Keratinocyte (primary cell): ENCODE data around the gene FNDC3B.

Source experiments
- CTCF ChIP-seq, 3 experiments: IDR thresholded peaks in 1 of 3; conservative IDR thresholded peaks in 1 of 3; optimal IDR thresholded peaks in 1 of 3; 2 replicates in 2 of 3; 3 replicates in 1 of 3; pipeline versions ENCODE3 to v1.5.1; 2011; ENCODE audit warnings: low read length in 3 of 3, mild to moderate bottlenecking in 3 of 3, moderate library complexity in 2 of 3, control low read depth in 1 of 3, inconsistent platforms in 1 of 3; ENCODE audit not compliant: insufficient read depth in 2 of 3; ENCODE audit errors: extremely low read depth in 1 of 3
- EZH2 ChIP-seq: IDR thresholded peaks from one replicate; pipeline ENCODE4 v1.6.1; 2012; ENCODE audit warnings: inconsistent platforms, mild to moderate bottlenecking, low read length, moderate library complexity

- TF ChIP-seq CTCF (optimal IDR thresholded peaks at IDR 0.05 in 1 of 3, IDR thresholded peaks at IDR 0.05 in 1 of 3, conservative IDR thresholded peaks at IDR 0.05 in 1 of 3; ENCODE audit: extremely low read depth in 1 of 3, insufficient read depth in 2 of 3, low read length in 3 of 3): no peak
- no peak for TF ChIP-seq EZH2
Observed at GRCh38 chr3:172096881-172097420, 57.6 kb downstream of the FNDC3B start.
